Effector memory CD8-positive, alpha-beta T cell (primary cell): Measurements from ENCODE around the gene ANKH.
A peak's percentile ranks its signal among the peaks of the same experiment; 100 is the strongest.

Source experiments
- ATAC-seq: fragments of 150-1000 bp; cut with Tn5 transposase; replicated peaks from 2 replicates; pipeline ENCODE4 v1.10.0; 2021; ENCODE audit warnings: mild to moderate bottlenecking, moderate library complexity
- DNase-seq, 3 experiments: peaks; one replicate each; pipeline ENCODE4 v3.0.0; 2021
- H3K27ac Mint-ChIP-seq, 2 donors: one replicate each; pipeline ENCODE4 v1.8.0; 2022; ENCODE audit warnings: mild to moderate bottlenecking in 2 of 2, mixed read lengths in 2 of 2, moderate library complexity in 2 of 2
- H3K27me3 Mint-ChIP-seq, 2 donors: one replicate each; pipeline ENCODE4 v1.8.0; 2022; ENCODE audit warnings: mixed read lengths in 2 of 2
- H3K36me3 Mint-ChIP-seq: one replicate; pipeline ENCODE4 v1.8.0; 2022; ENCODE audit warnings: mild to moderate bottlenecking, moderate library complexity, mixed read lengths; ENCODE audit not compliant: insufficient read depth
- H3K4me1 Mint-ChIP-seq, 2 donors: one replicate each; pipeline ENCODE4 v1.8.0; 2022; ENCODE audit warnings: low read depth in 2 of 2, mixed read lengths in 2 of 2
- H3K4me3 Mint-ChIP-seq, 2 donors: one replicate each; pipeline ENCODE4 v1.8.0; 2022; ENCODE audit warnings: mild to moderate bottlenecking in 2 of 2, mixed read lengths in 2 of 2, moderate library complexity in 2 of 2
- H3K9me3 Mint-ChIP-seq, 2 donors: one replicate each; pipeline ENCODE4 v1.8.0; 2022; ENCODE audit warnings: mixed read lengths in 2 of 2

ANKH gene

DNA sequence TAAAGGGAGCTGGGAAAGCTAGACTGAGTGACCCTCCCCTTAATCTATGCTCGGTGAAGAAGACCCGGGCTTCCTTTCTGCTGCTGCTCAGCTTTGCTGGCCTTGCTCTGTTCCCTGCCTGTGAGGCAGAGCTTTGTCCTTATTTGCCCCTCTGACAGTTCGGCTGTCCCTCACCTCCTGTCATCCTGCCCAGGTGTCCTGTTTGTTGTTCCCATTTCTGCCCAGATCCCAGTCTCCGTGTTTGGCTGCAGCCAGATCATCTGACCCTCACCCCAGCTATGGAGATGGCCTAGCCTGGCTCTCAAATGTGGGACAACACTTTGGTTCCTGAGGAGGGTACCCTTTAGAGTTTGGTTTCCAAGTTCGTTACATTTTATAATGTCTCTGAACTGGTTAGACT is 186.8 kb downstream of the ANKH start:
- ATAC-seq, result no peak
- no peaks in the 10 kb centered on the region for H3K27me3 Mint-ChIP-seq
- peaks cover 73% of the 10 kb centered on the region for H3K36me3 Mint-ChIP-seq
- peak overlapping the region; percentile 47 to 71 for H3K27ac Mint-ChIP-seq
- no peak overlapping the region for H3K4me3 Mint-ChIP-seq
- H3K9me3 Mint-ChIP-seq, result no peaks in the 10 kb centered on the region
- DNase-seq, result no peak
- peaks cover 9 to 25% of the 10 kb centered on the region in 2 donors for H3K4me1 Mint-ChIP-seq

DNA sequence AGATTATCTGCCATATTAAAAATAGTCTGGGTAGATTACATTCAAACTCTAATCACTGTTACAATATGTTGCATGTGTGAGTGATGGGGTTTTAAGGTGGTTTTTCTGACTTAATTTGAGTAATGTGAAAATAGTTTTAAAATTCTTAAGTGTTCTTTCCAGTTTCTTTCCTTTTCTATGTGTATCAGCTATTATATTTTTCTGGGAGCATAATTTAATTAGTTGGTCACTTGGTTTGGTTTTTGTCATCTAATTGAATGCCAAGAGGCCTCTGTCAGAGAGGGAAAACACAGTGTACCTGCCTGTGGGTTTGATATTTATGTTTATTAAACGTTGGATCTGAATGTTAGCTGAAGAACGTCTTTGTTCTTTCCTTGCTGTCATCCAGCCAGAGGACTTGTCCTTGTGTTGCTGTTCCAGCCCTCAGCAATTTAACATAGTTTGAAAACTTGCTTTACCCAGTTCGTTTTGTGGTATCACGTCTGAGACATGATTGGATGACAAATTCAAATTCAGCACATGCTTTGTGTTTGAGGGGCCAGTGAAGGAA is 187.6 kb downstream of the ANKH start:
- H3K4me1 Mint-ChIP-seq, result peaks cover 10 to 25% of the 10 kb centered on the region in 2 donors
- no peaks in the 10 kb centered on the region for H3K9me3 Mint-ChIP-seq
- H3K27ac Mint-ChIP-seq, result peak overlapping the region in 1 of 2 donors; percentile 71
- H3K4me3 Mint-ChIP-seq, result no peak overlapping the region
- ATAC-seq (no peak), DNase-seq (no peak)
- no peaks in the 10 kb centered on the region for H3K27me3 Mint-ChIP-seq
- peaks cover 68% of the 10 kb centered on the region for H3K36me3 Mint-ChIP-seq

DNA sequence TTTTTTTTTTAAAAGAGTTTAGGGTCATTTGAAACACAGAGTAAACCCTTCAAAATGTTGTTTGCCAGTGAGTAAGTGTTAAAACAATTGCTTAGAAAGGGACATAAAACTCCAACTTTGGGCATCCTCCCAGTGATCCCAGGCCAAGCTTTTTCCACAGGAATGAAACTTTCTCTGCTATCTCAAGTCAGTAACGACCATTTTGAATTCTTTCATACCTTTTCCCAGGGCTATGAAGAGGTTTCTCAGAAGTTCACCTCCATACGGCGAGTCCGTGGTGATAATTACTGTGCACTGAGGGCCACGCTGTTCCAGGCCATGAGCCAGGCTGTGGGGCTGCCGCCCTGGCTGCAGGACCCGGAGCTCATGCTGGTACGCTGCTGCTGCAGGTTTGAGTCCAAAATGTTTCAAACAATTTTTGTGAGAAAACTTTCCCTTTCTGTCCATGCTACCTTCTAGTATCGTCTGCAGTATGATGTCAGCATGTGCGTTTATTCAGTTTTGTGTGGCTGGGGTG is 190.3 kb downstream of the ANKH start:
- DNase-seq, result no peak
- ATAC-seq, result no peak
- Mint-ChIP-seq H3K9me3 (no peaks in the 10 kb centered on the region), H3K4me1 (peaks cover 19 to 31% of the 10 kb centered on the region in 2 donors), H3K4me3 (no peak overlapping the region), H3K27me3 (no peaks in the 10 kb centered on the region), H3K27ac (peak overlapping the region in 1 of 2 donors; percentile 76), H3K36me3 (peaks cover 59% of the 10 kb centered on the region)

DNA sequence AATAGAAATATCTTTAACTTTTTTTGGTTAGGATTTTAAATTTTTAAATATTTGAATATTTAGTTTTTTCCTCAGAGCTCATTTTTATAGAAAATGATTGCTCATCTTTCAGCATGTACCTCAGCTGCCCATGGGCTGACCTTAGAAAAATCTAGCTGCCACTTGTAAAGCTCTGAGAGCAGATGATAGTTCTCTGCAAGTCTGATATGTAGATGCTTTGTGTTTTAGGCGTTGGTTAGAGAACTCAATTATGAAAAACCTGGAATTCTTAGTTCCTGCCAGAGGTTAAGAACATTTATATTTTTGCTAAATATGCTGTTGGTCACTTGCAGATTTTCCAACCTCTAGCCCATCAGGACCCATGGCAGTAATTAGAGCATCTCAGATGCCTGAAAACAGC is 192.0 kb downstream of the ANKH start:
- H3K27me3 Mint-ChIP-seq, result no peaks in the 10 kb centered on the region
- peaks cover 51% of the 10 kb centered on the region for H3K36me3 Mint-ChIP-seq
- ATAC-seq, result no peak
- H3K9me3 Mint-ChIP-seq, result no peaks in the 10 kb centered on the region
- H3K4me3 Mint-ChIP-seq, result no peak overlapping the region
- peak overlapping the region; percentile 35 to 74 for H3K27ac Mint-ChIP-seq
- H3K4me1 Mint-ChIP-seq, result peaks cover 25 to 34% of the 10 kb centered on the region in 2 donors
- no peak for DNase-seq

DNA sequence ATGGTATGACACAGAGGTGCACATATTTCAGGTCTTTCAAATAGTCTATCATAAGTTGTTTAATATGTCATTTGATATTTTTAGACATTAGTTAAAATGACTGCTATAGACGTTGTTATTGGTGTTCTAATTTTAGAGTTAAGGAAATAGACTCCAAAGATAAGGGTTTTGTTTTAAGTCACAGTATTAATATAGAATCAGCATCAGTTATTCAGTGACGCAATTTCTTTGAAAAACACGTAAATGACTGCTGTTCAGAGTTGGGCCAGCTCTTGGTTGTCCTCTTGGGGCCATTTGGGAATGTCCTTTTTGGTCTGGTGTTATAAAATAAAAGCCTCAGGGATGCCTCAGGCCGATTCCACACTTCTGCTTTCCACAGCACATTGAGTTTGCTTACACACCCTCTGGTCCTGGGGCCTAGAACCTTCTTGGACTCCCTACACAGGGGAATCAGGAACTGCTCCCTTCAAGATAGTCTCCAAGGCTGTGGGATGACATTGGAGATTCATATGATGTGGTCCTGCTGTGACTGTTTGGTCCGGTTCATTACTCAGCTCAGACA is 192.7 kb downstream of the ANKH start:
- H3K27me3 Mint-ChIP-seq, result no peaks in the 10 kb centered on the region
- peaks cover 31 to 39% of the 10 kb centered on the region in 2 donors for H3K4me1 Mint-ChIP-seq
- ATAC-seq (no peak), DNase-seq (no peak)
- peaks cover 56% of the 10 kb centered on the region for H3K36me3 Mint-ChIP-seq
- peak overlapping the region; percentile 35 to 74 for H3K27ac Mint-ChIP-seq
- H3K9me3 Mint-ChIP-seq, result no peaks in the 10 kb centered on the region
- H3K4me3 Mint-ChIP-seq, result no peak overlapping the region

DNA sequence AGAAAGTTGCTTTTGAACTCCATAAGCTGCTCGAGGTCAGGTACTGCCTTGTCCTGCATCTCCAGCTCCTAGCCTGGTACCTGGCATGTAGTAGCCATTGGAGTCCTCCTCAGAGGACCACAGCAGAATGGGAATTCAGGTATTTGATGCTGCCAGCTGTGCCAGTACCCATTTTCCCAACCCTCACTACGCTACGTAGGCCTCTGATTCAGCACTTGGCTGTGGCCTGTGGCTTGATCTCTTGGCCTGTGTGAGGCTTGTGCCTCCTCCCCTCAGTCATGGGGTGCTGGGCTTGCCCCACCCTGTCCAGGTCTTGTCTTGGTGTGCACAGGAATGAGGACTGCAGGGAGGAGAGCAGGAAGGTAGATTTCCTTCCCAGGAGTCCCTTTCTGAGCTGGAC is 195.3 kb downstream of the ANKH start:
- DNase-seq (peak in 1 of 3 experiments; percentile 15), ATAC-seq (peak; percentile 77)
- Mint-ChIP-seq H3K27me3 (no peaks in the 10 kb centered on the region), H3K36me3 (peaks cover 47% of the 10 kb centered on the region), H3K27ac (peak overlapping the region; percentile 95 to 96), H3K4me1 (peaks cover 48 to 58% of the 10 kb centered on the region in 2 donors), H3K9me3 (no peaks in the 10 kb centered on the region), H3K4me3 (peak overlapping the region; percentile 85 to 87)

DNA sequence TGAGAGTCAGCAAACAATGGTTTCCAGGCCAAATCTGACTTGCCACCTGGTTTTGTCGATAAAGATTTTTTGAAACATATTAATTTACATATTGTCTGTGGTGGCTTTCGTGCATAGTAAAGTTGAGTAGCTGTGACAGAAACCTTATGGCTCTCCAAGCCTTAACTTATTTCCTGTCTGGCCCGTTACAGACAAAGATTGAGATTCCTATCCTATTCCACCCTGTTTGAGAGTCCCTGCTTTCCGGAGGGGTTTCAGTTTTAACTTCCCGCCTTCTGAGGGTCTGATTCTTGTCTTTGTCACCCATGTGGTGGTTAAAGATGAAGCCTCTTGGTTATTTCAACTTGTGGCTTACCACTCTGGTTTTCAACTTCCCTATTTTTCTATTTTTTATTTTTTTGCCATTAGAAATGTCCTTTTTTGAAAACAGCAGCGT is 195.7 kb downstream of the ANKH start:
- no peaks in the 10 kb centered on the region for H3K9me3 Mint-ChIP-seq
- peak; percentile 58 for ATAC-seq
- H3K4me3 Mint-ChIP-seq, result peak overlapping the region; percentile 85 to 87
- H3K36me3 Mint-ChIP-seq, result peaks cover 43% of the 10 kb centered on the region
- H3K27ac Mint-ChIP-seq, result peak overlapping the region; percentile 95 to 96
- DNase-seq, result no peak
- peaks cover 52 to 62% of the 10 kb centered on the region in 2 donors for H3K4me1 Mint-ChIP-seq
- H3K27me3 Mint-ChIP-seq, result no peaks in the 10 kb centered on the region

DNA sequence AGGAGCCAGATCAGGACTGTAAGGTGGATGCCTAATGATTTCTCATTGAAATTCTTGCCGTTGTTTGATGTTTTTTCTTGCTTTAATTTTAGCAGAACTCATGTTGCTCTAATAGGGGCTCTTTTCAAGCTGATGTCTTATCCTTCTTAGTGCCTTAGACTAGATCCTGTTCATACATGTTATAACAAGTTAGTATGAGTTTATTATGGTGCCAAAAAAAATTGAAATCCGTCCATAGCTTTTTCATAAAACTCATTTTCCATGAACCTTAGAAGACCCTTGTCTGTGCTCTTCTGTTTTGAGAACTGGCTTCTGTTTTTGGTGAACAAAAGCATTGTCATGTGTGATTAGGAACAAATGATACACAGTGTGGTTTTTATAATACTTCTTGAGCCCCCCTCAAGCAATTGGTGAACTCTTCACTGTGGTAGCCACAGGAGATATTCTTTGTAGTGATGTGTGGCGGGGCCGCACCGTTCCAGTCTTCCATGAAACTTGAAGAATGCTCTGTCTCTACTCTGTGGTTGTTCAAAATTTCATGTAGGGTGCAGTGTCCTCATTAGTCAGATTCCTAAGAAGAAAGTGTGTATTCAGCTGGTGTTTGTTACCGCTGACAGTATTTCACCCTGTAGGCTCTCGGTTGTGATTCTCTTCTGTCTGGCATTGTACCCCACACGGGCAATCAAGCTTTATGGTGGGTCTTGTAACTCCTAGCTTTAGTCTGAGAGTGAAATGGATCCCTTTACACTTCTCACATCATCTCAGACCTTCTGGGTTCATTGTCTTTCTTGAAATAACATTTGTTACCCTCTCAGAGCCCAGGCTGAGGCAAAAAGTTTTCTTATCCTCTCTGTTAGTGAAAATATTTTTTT is 196.4 kb downstream of the ANKH start:
- Mint-ChIP-seq H3K27me3 (no peaks in the 10 kb centered on the region), H3K4me1 (peaks cover 52 to 68% of the 10 kb centered on the region in 2 donors), H3K4me3 (peak overlapping the region; percentile 85 to 87), H3K9me3 (no peaks in the 10 kb centered on the region), H3K36me3 (peaks cover 40% of the 10 kb centered on the region), H3K27ac (peak overlapping the region; percentile 95 to 96)
- ATAC-seq (no peak), DNase-seq (no peak)

DNA sequence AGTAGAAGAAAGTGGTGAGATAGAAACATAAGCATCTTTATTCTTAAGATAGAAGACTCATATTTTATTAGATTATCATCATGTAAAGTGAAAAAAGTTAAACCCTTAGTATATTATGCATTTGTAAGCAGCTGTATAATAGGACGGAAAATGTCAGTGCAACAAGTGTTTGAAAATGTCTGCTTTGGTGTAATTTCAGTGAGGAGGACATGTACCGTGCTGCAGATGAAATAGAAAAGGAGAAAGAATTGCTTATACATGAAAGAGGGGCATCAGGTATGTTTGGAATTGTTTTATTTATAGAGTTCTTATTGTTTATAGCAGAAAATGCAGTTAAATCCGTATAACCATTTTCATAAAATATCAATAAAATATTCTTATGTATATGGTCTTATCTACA is 198.1 kb downstream of the ANKH start:
- H3K9me3 Mint-ChIP-seq, result no peaks in the 10 kb centered on the region
- no peak for ATAC-seq

DNA sequence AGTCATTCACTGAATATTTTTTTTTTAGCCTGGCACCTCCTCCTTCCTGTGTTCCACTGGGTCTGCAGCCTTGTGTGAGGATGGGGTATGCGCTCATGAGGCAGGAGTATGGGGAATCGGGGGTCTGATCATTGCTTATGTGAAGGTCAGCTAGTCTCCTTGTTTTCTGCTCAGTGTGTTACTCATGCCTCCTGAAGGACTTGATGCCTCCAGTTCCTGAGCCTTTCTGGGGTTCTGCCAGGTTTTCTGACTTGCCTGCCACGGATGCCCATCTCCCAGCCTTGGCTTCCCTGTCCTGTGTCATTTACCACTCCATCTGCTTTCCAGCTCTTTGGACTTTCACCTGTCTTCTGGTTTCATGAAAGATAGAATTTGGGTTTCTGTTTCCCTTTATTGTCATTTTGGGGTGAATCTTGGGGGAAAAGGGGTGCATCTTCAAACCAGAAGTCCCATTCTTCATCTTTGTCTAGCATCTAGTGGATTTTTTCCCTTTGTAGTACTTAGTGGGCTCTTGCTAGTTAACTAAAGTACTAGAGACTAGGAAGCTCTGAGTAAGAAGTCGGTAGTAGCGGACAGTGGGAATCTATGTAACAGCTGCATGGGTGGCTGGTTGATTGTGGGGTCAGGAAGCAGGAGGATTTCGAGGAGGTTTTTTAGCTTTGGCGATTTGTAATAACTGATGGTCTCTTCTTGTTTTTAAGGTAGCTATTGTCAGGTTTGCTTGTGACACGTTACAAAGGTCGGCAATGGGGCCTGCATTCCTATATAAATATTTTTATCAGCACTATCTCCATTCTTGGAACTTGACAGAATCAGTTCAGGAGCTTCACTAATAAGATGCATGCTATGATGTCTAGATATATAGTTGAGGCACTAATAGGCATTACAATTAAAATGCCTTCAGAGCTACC is 198.8 kb downstream of the ANKH start:
- no peak for ATAC-seq
- Mint-ChIP-seq H3K36me3 (peaks cover 36% of the 10 kb centered on the region), H3K27me3 (no peaks in the 10 kb centered on the region), H3K9me3 (no peaks in the 10 kb centered on the region), H3K4me1 (peaks cover 55 to 73% of the 10 kb centered on the region in 2 donors), H3K27ac (peak overlapping the region; percentile 87 to 91), H3K4me3 (peak overlapping the region; percentile 77 to 87)
- no peak for DNase-seq

More for the DNA sequence above, 198.1 kb downstream of the ANKH start:
- H3K4me1 Mint-ChIP-seq, result peaks cover 53 to 73% of the 10 kb centered on the region in 2 donors
- peak overlapping the region; percentile 58 to 87 for H3K4me3 Mint-ChIP-seq
- peaks cover 34% of the 10 kb centered on the region for H3K36me3 Mint-ChIP-seq
- peak overlapping the region in 1 of 2 donors; percentile 91 for H3K27ac Mint-ChIP-seq
- no peaks in the 10 kb centered on the region for H3K27me3 Mint-ChIP-seq
- no peak for DNase-seq

DNA sequence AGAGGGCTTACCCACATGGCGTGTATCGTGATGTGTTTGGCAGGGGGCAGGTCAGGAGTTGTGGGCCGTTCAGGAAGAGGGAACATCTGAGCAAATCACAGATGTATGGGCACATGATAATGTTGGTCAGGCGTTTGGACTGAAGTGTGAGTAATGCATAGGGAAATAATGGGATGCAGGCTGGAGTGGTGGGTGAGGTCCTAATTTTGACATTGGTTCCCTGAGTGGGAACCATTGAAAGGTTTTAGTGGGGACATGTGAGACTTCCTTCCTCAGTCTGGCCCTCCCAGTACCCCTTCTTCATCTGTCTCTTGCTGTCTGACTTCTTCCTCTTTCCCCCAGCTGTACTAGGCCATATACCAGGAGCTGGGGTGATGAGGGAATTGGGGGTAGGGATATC is 199.5 kb downstream of the ANKH start:
- peak overlapping the region; percentile 77 to 87 for H3K4me3 Mint-ChIP-seq
- ATAC-seq, result no peak

DNA sequence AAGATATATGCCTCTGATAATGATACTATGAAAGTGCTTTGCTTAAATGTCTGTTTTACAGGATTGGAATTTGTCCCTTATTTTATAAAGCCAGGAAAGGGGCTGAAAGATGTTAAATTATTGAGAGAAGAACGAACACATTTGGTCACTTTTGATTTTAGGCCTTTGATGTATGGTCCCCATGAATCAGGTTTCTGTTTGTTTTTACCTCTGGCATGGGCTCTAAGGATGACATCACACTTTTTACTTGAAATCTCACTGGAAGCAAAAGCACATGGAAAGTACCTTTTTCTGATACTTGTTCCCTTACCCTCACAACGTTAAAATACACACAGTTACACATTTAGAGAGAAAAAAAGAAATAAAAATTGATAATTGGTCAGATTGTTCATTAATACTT is 200.2 kb downstream of the ANKH start:
- Mint-ChIP-seq H3K27me3 (no peaks in the 10 kb centered on the region), H3K4me3 (peak overlapping the region; percentile 77 to 87), H3K9me3 (no peaks in the 10 kb centered on the region), H3K36me3 (peaks cover 27% of the 10 kb centered on the region), H3K4me1 (peaks cover 64 to 84% of the 10 kb centered on the region in 2 donors), H3K27ac (peak overlapping the region; percentile 87 to 91)
- ATAC-seq, result peak; percentile 15
- no peak for DNase-seq

More for the DNA sequence above, 199.5 kb downstream of the ANKH start:
- peaks cover 61 to 80% of the 10 kb centered on the region in 2 donors for H3K4me1 Mint-ChIP-seq
- DNase-seq, result no peak
- H3K36me3 Mint-ChIP-seq, result peaks cover 33% of the 10 kb centered on the region
- H3K27me3 Mint-ChIP-seq, result no peaks in the 10 kb centered on the region
- peak overlapping the region; percentile 87 to 91 for H3K27ac Mint-ChIP-seq
- H3K9me3 Mint-ChIP-seq, result no peaks in the 10 kb centered on the region
